ENCODE measurements around the gene SLAMF1.
"Not testable (repeated sequence)": the region's sequence is repeated elsewhere in the genome, so short reads cannot be mapped to it uniquely, and the experiment has no call there.

SLAMF1 gene

GRCh38 chr1:160597051-160597450 is 49.8 kb downstream of the SLAMF1 start:
- DNase-seq = no peak

DNA sequence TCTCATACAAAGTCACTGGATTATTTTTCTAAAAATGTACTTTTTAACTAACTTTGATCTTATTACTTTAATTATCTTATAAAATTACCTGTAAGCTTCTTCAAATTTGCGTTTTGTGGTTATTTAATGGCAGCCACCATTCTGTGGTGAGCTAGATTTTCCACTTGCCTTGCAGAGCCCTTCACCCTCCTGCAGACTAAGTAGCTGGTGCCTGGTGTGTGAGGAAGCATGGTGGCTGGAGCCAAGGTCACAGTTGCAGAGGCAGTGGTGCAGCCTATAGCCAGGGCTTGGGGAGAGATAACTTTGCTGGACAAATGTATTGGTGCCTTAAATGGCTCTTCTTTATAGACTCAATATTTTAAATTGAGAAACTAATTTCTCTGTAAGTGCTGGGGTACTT is 56.4 kb downstream of the SLAMF1 start:
- DNase-seq = no peak

DNA sequence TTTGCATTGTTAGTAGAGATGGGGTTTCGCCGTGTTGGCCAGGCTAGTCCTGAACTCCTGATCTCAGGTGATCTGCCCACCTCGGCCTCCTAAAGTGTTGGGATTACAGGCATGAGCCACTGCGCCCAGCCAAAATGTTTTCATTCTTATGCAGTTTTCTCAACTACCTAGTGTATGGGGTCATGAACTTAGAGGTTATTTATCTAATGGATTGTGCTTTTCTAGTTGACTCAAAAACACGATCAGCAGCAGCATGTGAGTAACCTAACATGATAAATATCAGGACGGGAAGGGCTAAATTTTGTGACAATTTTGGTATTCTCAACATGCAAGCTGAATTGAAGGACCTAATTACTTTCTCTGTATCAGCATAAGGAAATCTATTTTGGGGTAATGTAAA is 58.4 kb downstream of the SLAMF1 start:
- no peak for DNase-seq

- DNase-seq = no peak
These were observed 62.1 kb downstream of the SLAMF1 start for GRCh38 chr1:160584784-160585183.

DNA sequence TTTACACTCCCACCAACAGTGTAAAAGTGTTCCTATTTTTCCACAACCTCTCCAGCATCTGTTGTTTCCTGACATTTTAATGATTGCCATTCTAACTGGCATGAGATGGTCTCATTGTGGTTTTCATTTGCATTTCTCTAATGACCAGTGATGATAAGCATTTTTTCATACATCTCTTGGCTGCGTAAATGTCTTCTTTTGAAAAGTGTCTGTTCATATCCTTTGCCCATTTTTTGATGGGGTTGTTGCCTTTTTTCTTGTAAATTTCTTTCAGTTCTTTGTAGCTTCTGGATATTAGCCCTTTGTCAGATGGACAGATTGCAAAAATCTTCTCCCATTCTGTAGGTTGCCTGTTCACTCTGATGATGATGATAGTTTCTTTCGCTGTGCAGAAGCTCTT is 63.9 kb downstream of the SLAMF1 start:
- not testable (repeated sequence) for DNase-seq

DNA sequence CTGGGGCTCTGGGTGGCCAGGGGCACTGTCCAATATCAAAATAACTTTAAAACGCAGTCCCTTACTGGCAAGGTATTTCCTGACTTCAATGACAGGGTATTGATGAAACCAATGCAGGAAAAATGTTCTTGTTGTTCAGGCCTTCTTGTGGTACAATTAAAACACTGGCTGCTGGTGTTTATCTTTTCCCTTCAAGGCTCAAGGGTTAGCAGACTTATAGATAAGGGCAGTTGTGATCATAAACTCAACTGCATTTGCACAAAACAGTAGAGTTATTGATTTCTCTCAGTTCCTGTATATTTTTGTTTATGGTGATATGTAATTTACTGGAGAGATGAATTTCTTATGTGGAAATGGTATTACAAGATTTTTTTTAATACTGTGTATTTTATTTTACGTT is 64.9 kb downstream of the SLAMF1 start:
- no peak for DNase-seq

DNA sequence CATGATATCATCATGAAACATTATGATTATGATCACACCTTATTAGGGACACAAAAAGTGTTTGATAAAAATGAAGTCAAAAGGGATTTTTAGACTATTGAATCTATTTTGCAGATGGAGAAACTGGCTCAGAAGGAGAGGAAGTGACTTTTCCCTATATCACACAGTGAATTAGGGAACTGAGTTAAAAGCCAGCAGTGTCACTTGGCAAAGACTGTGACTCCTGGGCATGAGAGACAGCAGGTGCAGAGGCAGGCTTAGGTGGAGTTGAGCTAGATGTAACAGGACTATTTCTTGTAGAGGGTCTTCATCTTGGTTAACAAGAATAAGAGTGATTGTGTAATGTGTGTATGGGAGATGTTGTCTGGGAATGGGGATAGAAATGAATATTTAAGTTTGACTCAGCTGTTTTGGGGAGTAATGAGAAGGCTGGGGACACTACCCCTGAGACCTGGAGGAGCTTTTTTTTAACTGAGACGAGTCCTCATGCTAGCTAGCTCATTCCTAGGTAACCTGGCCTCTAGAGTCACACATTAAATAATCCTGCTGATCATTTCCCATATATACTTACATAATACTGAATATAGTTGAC is 66.5 kb downstream of the SLAMF1 start:
- no peak for DNase-seq

DNA sequence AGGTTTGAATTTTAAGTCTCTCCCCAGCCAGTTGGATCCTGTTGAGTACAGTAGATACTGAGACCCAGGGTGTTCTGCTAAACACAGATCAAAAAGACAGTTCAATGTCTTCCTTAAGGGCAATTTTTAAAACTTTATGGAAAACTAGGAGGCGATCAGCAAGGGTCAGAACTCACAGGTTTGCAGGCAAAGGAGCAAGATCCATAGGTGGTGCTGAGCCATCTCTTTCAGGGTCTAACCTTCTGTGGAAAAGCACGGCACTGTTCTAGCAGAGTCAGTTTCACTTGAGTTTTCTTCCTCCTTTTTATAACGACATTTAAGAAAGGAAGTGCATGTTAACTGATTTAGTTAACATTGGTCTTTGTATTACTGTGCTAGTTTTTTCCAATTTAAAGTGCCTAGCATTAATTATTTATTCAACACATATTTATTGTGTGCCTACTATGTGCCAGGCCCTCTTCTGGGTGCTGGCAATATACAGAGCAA is 67.6 kb downstream of the SLAMF1 start, which contains the start of gene CD84:
Gene CD84, minus strand, starts transcription at position 281 of the 486 bp plus-strand sequence. Its CDS starts 59 bp downstream, at position 222.
- DNase-seq = no peak

DNA sequence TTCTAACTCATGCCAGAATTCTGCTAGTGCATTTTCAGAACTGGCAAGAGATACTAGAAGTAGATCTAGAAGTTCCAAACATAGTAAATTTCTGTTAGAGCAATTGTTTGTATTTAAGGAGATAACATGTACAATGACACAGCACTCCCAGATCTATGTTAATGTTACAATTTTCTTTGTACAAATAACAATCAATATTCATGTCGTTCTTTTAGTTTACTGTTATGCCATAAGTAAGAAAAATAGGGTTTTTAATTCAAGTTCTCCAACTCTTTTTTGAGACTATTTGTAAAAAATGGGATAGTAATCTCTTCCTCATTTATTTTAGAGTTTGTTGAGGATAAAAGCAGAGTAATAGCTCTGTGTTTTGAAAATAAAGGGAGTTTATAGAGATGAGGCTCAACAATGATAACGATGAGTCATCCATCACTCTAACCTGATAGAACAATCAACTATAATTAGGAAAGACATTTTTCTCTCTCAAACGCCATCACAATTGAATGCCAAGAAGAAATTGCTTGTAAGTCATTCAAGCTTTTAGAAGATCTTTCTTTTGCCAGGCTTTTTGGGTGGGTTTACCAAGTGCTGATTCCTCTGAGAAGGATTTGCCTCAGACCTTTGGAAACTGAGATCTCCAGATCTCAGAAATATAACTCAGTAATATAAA is 68.2 kb downstream of the SLAMF1 start:
- no peak for DNase-seq

- DNase-seq = no peak
These were observed 68.7 kb downstream of the SLAMF1 start for GRCh38 chr1:160578175-160578524.

DNA sequence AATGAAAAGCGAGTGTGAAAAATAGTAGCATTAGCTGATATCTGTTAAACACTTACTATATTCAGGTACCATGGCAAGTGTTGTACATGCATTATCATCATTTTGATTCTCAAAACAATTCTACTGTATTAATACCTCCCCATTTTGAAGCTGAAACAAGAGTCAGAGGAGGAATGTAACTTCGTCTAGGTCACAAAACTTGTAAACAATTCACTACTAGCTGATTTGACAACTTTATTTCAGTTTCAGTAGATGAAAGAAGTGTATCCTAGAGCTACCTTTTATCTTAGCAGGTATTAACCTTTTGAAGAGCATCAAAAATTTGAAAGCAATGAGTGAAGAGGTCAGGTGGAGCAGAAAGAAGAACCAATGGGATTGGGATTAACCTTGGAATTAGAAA is 69.2 kb downstream of the SLAMF1 start:
- no peak for DNase-seq

DNA sequence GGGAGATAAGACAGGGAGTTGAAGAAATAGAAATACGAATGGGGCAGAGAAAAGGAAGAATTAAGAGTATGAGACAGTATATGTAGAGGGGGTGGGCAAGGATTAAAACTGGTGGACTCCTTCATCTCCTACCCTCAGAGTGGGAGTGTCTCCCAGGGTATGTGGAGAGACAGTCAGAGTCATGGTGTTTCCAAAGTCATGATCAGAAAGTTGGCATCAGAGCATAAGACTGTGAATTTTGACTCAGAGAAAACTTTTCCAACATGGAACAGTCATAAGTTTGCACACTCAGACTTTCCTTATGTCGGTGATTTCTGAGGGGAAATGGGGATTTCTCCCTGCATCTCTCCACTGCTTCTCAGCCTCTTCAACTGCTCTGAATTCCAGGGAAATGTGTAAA is 70.0 kb downstream of the SLAMF1 start:
- DNase-seq = no peak

DNA sequence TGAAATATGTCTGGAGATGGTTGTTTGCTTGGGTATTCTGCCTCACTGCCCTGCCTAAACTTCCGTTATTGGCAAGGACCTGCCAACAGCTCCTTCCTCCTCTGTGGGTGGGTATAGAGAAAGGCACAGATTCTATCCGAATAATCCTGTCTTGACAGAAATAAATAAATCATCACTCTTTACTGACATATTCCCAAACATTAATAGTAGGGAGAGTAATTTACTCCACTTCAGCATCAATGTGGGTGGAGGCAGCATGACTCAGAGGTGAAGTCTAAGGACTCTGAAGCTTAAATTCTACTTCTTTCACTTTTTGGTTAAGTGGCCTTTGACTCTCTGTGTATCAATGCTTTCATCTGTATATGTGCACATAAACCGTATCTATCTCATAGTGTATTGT is 70.5 kb downstream of the SLAMF1 start:
- DNase-seq = no peak

DNA sequence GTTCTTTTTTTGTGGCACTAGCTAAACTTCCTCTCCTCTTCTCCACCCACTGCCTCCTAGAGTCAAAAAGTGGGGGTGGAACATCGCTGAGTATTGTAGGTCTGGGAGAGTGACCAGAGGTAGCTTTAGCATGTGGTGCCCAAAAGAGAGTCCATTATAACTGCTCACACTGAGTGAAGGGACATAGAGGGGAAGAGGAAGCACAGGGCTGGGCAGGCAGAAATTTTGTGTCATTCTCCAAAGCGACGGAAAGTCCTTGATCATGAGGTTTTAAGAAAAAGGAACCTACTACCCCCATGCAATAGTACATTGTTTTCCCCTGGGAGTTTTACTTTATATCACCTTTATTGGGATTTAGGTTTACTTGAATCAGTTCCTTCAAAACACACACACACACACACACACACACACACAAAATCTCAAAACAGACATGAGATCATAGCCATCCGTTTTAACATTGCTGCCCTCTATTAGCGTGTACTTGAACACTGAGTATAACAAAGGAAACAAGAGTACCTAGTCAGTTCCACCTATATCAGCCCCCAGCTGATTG is 71.7 kb downstream of the SLAMF1 start:
- no peak for DNase-seq

DNA sequence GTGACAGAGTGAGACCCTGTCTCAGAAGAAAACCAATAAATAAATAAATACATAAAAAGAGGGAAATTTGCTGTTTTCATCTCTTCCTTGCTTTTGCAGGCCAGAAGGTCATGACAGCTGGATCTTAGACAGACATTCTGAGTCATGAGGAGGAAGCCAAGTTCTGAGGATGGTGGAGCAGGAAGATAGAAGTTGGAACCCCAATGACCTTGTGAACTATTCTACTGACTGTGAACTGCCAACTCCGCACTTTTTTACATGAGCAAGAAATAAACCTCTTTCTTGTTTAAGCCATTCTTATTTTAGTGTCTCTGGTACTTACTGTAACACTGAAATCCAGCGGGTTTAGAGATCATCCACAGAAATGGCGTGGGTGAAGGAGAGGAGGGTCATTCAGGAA is 76.0 kb downstream of the SLAMF1 start:
- DNase-seq = no peak

DNA sequence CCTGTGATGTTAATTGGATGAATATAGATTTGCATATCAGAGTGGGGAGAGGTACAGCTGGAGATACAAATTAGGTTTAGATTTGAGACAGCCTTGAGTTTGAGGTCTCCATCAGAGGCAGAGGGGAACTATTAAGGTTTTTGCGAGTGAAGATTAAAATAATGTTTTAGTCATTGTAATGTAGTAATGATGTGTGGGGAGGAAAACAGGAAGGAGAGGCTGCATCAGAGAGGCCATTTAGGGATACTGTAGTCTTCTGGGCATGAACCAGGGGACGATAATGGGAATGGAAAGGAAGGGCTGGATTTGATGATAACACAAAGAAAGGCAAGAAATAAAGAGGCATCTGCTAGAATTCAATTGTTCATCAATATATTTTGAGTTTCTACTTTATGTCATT is 77.0 kb downstream of the SLAMF1 start:
- no peak for DNase-seq

- DNase-seq = no peak
These were observed 78.8 kb downstream of the SLAMF1 start for GRCh38 chr1:160567858-160568682.

GRCh38 chr1:160567341-160567740 is 79.5 kb downstream of the SLAMF1 start:
- DNase-seq = no peak

GRCh38 chr1:160565564-160565963 is 81.3 kb downstream of the SLAMF1 start:
- DNase-seq = no peak

DNA sequence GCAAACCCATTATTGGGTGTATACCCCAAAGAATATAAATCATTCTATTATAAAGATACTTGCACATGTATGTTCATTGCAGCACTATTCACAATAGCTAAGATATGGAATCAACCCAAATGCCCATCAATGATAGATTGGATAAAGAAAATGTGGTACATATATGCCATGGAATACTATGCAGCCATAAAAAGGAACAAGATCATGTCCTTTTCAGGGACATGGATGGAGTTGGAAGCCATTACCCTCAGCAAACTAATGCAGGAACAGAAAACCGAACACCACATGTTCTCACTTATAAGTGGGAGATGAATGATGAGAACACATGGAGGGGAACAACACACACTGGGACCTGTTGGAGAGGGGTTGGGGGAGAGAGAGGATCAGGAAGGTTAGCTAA is 83.6 kb downstream of the SLAMF1 start:
- not testable (repeated sequence) for DNase-seq

DNA sequence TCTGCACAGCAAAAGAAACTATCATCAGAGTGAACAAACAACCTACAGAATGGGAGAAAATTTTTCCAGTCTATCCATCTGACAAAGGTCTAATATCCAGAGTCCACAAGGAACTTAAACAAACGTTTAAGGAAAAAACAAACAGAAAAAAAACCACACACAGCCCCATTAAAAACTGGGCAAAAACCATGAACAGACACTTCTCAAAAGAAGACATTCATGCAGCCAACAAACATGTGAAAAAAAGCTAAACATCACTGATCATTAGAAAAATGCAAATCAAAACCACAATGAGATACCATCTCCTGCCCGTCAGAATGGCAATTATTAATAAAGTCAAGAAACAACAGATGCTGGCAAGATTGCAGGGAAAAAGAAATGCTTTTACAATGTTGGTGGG is 84.1 kb downstream of the SLAMF1 start:
- DNase-seq = not testable (repeated sequence)

GRCh38 chr1:160560806-160561205 is 86.0 kb downstream of the SLAMF1 start:
- no peak for DNase-seq

DNA sequence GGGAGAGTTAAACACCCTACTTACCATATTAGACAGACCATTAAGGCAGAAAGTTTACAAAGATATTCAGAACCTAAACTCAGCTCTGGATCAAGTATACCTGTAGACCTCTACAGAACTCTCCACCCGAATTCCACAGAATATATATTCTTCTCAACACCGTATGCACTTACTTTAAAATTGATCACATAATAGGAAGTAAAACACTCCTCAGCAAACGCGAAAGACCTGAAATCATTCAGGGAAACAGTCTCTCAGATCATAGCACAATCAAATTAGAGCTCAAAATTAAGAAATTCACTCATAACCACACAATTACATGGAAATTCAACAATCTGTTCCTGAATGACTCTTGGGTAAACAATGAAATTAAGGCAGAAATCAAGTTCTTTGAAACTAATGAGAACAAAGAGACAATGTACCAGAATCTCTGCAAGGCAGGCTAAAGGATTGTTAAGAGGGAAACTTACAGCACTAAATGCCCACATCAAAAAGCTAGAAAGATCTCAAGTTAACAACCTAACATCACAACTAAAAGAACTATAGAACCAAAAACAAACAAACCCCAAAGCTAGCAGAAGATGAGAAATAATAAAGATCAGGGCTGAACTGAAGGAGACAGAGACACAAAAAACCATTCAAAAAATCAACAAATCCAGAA is 86.7 kb downstream of the SLAMF1 start:
- no peak for DNase-seq
